Naive thymus-derived CD4-positive, alpha-beta T cell (primary cell): ENCODE measurements around the gene CDK5RAP2. TPM values are rescaled to one million over a fixed set of nuclear protein-coding genes. Genes with fewer than 3 reads are reported as not detected.
"Not testable (repeated sequence)": the region's sequence is repeated elsewhere in the genome, so short reads cannot be mapped to it uniquely, and the experiment has no call there.

ENCODE experiments used
- ATAC-seq: fragments of 150-1000 bp; cut with Tn5 transposase; 2 replicates; pipeline ENCODE4 v1.10.0; 2021; ENCODE audit warnings: mild to moderate bottlenecking, moderate library complexity
- CTCF ChIA-PET: fragments of 350-600 bp; sonication (Branson Sonifier 250); formaldehyde crosslinking; loops from one replicate; lab custom pipeline; 2021; ENCODE audit warnings: antibody characterized with exemption; lab: Charles Lee
- POLR2A ChIA-PET: fragments of 350-600 bp; sonication (Branson Sonifier 250); formaldehyde crosslinking; loops from one replicate; lab custom pipeline; 2021; ENCODE audit warnings: antibody characterized with exemption, inconsistent platforms; lab: Charles Lee
- DNase-seq, 9 donors: peaks; one replicate each; pipeline versions ENCODE4 v3.0.0 to v3.0.0-alpha.2; 2020 to 2022; ENCODE audit warnings: mixed read lengths in 1 of 9
- H3K27ac ChIP-seq: one replicate; pipeline ENCODE4 v1.7.0; 2013; ENCODE audit warnings: mild to moderate bottlenecking, low read depth, low read length, moderate library complexity
- H3K27me3 ChIP-seq, 2 donors: one replicate each; pipeline ENCODE4 v1.7.0; 2013; ENCODE audit warnings: low read length in 2 of 2, mild to moderate bottlenecking in 2 of 2, moderate library complexity in 2 of 2; ENCODE audit not compliant: control insufficient read depth in 2 of 2, insufficient read depth in 2 of 2
- H3K36me3 ChIP-seq, 3 experiments: 1 replicate in 2 of 3; 2 replicates in 1 of 3; pipeline ENCODE4 v1.7.0; 2013; ENCODE audit warnings: low read length in 3 of 3, mild to moderate bottlenecking in 3 of 3, moderate library complexity in 1 of 3; ENCODE audit not compliant: insufficient read depth in 3 of 3, control insufficient read depth in 2 of 3
- H3K4me1 ChIP-seq, 2 donors: one replicate each; pipeline ENCODE4 v1.7.0; 2013; ENCODE audit warnings: low read length in 2 of 2, mild to moderate bottlenecking in 2 of 2, moderate library complexity in 1 of 2; ENCODE audit not compliant: control insufficient read depth in 2 of 2, insufficient read depth in 2 of 2
- H3K4me3 ChIP-seq: 2 replicates; pipeline ENCODE4 v1.7.0; 2013; ENCODE audit warnings: mild to moderate bottlenecking, low read length
- H3K9me3 ChIP-seq, 3 experiments: 1 replicate in 2 of 3; 2 replicates in 1 of 3; pipeline ENCODE4 v1.7.0; 2013; ENCODE audit warnings: low read length in 3 of 3; ENCODE audit not compliant: control insufficient read depth in 2 of 3
- H3K27ac Mint-ChIP-seq, 9 donors: one replicate each; pipeline ENCODE4 v1.8.0; 2020 to 2022; ENCODE audit warnings: mixed read lengths in 9 of 9, mild to moderate bottlenecking in 8 of 9, moderate library complexity in 5 of 9, inconsistent platforms in 2 of 9
- H3K27me3 Mint-ChIP-seq, 5 donors: one replicate each; pipeline ENCODE4 v1.8.0; 2021 to 2022; ENCODE audit warnings: mixed read lengths in 5 of 5, mild to moderate bottlenecking in 1 of 5
- H3K36me3 Mint-ChIP-seq, 5 donors: one replicate each; pipeline ENCODE4 v1.8.0; 2020 to 2022; ENCODE audit warnings: mixed read lengths in 5 of 5, mild to moderate bottlenecking in 3 of 5, inconsistent platforms in 1 of 5
- H3K4me1 Mint-ChIP-seq, 7 donors: one replicate each; pipeline ENCODE4 v1.8.0; 2020 to 2022; ENCODE audit warnings: mixed read lengths in 7 of 7, mild to moderate bottlenecking in 3 of 7, inconsistent platforms in 1 of 7
- H3K4me3 Mint-ChIP-seq, 10 donors: one replicate each; pipeline ENCODE4 v1.8.0; 2020 to 2022; ENCODE audit warnings: mild to moderate bottlenecking in 10 of 10, mixed read lengths in 10 of 10, moderate library complexity in 6 of 10, inconsistent platforms in 2 of 10
- H3K9me3 Mint-ChIP-seq, 11 donors: one replicate each; pipeline ENCODE4 v1.8.0; 2020 to 2022; ENCODE audit warnings: mixed read lengths in 11 of 11, mild to moderate bottlenecking in 4 of 11, inconsistent platforms in 1 of 11, moderate library complexity in 1 of 11
- intact Hi-C, 2 donors: fragments of 100-400 bp; cut with micrococcal nuclease; formaldehyde crosslinking; loops; one replicate each; pipeline ENCODE4 v1.15.1; 2023
- polyA plus RNA-seq, 2 donors: library from polyadenylated mRNA; unstranded; fragments of 300-500 nt; fragmentation: Illumina TruSeq; gene quantifications; one replicate each; pipeline ENCODE4 v1.2.3, GENCODE V29; 2021
- total RNA-seq, 6 experiments: library from RNA in 5 of 6; stranded (reverse) in 5 of 6; gene quantifications; 1 replicate in 5 of 6; 2 replicates in 1 of 6; pipeline ENCODE4 v1.2.3 and lab custom pipeline; 2021 to 2026

CDK5RAP2 gene
- total and polyA plus RNA-seq, 7 experiments from 2014 or later = 23.7 to 98.1 (median 66.7) TPM

DNA sequence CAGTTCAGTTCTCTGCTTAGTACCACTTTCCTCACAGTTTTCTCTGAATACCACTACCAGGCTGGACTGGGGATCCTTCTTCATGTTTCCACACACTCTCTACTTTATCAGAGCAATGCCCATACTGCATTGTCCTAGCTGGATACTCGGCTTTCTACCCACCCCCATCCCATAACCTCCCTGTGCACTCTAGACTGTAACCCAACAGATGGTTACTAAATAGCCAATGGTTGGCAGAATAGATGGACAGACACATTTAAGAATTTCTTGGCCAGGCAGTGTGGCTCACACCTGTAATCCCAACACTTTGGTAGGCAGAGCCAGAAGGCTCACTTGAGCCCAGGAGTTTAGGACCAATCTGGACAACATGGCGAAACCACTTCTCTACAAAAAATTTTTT lies 22.8 kb downstream of the CDK5RAP2 start:
- H3K36me3 Mint-ChIP-seq = peaks cover 9 to 49% (median 26%) of the 10 kb centered on the region in 5 donors
- Histone ChIP-seq H3K27me3 (no peaks in the 10 kb centered on the region), H3K4me3 (no peak overlapping the region), H3K36me3 (peaks cover 0 to 47% (median 0%) of the 10 kb centered on the region in 3 experiments), H3K4me1 (no peaks in the 10 kb centered on the region), H3K27ac (no peak overlapping the region), H3K9me3 (no peaks in the 10 kb centered on the region)
- H3K9me3 Mint-ChIP-seq = peaks cover 0 to 3% (median 0%) of the 10 kb centered on the region in 11 donors
- no peak for ATAC-seq
- DNase-seq = no peak
- POLR2A ChIA-PET = interaction anchor here (0.6 kb wide), 2 partner anchors 51 to 605 kb away, joined by 3 to 4 read pairs; no protein-coding TSS in a partner anchor
- H3K4me3 Mint-ChIP-seq = no peak overlapping the region
- CTCF ChIA-PET = no interaction called here
- no peak overlapping the region for H3K27ac Mint-ChIP-seq
- H3K27me3 Mint-ChIP-seq = no peaks in the 10 kb centered on the region
- peaks cover 0 to 19% (median 12%) of the 10 kb centered on the region in 7 donors for H3K4me1 Mint-ChIP-seq
- intact Hi-C loops = no loop called here

- H3K27ac Mint-ChIP-seq = no peak overlapping the region
- intact Hi-C loops = no loop called here
Measured at GRCh38 chr9:120556775-120557174, 23.2 kb downstream of the CDK5RAP2 start.

GRCh38 chr9:120555839-120556238 lies 24.1 kb downstream of the CDK5RAP2 start:
- H3K4me3 Mint-ChIP-seq = no peak overlapping the region
- H3K27ac Mint-ChIP-seq = no peak overlapping the region
- no peaks in the 10 kb centered on the region for H3K27me3 ChIP-seq
- H3K9me3 ChIP-seq = no peaks in the 10 kb centered on the region
- intact Hi-C loops = no loop called here
- no peak overlapping the region for H3K4me3 ChIP-seq
- no peaks in the 10 kb centered on the region for H3K27me3 Mint-ChIP-seq
- no peak overlapping the region for H3K27ac ChIP-seq
- peaks cover 0 to 25% (median 10%) of the 10 kb centered on the region in 7 donors for H3K4me1 Mint-ChIP-seq
- ATAC-seq (peak; percentile 52), DNase-seq (no peak)
- H3K4me1 ChIP-seq = no peaks in the 10 kb centered on the region
- H3K36me3 Mint-ChIP-seq = peaks cover 9 to 55% (median 34%) of the 10 kb centered on the region in 5 donors
- peaks cover 0 to 3% (median 0%) of the 10 kb centered on the region in 11 donors for H3K9me3 Mint-ChIP-seq
- peaks cover 0 to 35% (median under 1%) of the 10 kb centered on the region in 3 experiments for H3K36me3 ChIP-seq
- ChIA-PET POLR2A (no interaction called here), CTCF (interaction anchor here (0.6 kb wide), 1 partner anchor 1501 kb away, joined by 3 read pairs; no protein-coding TSS in a partner anchor)

More at GRCh38 chr9:120556775-120557174, 23.2 kb downstream of the CDK5RAP2 start:
- Mint-ChIP-seq H3K9me3 (peaks cover 0 to 3% (median 0%) of the 10 kb centered on the region in 11 donors), H3K27me3 (no peaks in the 10 kb centered on the region), H3K36me3 (peaks cover 9 to 46% (median 26%) of the 10 kb centered on the region in 5 donors), H3K4me1 (peaks cover 0 to 16% (median 8%) of the 10 kb centered on the region in 7 donors), H3K4me3 (no peak overlapping the region)
- H3K9me3 ChIP-seq = no peaks in the 10 kb centered on the region
- no peak overlapping the region for H3K27ac ChIP-seq
- ATAC-seq (no peak), DNase-seq (no peak)
- peaks cover 0 to 43% (median 0%) of the 10 kb centered on the region in 3 experiments for H3K36me3 ChIP-seq
- CTCF ChIA-PET = no interaction called here
- no peaks in the 10 kb centered on the region for H3K4me1 ChIP-seq
- no peaks in the 10 kb centered on the region for H3K27me3 ChIP-seq
- H3K4me3 ChIP-seq = no peak overlapping the region
- POLR2A ChIA-PET = no interaction called here

GRCh38 chr9:120552210-120552704 lies 27.7 kb downstream of the CDK5RAP2 start:
- Mint-ChIP-seq H3K4me1 (peaks cover 0 to 16% (median 6%) of the 10 kb centered on the region in 7 donors), H3K36me3 (peaks cover 4 to 65% (median 28%) of the 10 kb centered on the region in 5 donors)
- H3K4me3 ChIP-seq, DNase-seq, intact Hi-C loops, H3K9me3 ChIP-seq, H3K4me1 ChIP-seq, H3K27me3 ChIP-seq, POLR2A ChIA-PET, H3K27ac Mint-ChIP-seq, H3K27me3 Mint-ChIP-seq, ATAC-seq, H3K27ac ChIP-seq, H3K4me3 Mint-ChIP-seq, H3K9me3 Mint-ChIP-seq: not testable (repeated sequence)
- H3K36me3 ChIP-seq = peaks cover 0 to 58% (median 15%) of the 10 kb centered on the region in 3 experiments
- CTCF ChIA-PET = interaction anchor here (0.6 kb wide), 1 partner anchor 149 kb away, joined by 3 read pairs; no protein-coding TSS in a partner anchor

DNA sequence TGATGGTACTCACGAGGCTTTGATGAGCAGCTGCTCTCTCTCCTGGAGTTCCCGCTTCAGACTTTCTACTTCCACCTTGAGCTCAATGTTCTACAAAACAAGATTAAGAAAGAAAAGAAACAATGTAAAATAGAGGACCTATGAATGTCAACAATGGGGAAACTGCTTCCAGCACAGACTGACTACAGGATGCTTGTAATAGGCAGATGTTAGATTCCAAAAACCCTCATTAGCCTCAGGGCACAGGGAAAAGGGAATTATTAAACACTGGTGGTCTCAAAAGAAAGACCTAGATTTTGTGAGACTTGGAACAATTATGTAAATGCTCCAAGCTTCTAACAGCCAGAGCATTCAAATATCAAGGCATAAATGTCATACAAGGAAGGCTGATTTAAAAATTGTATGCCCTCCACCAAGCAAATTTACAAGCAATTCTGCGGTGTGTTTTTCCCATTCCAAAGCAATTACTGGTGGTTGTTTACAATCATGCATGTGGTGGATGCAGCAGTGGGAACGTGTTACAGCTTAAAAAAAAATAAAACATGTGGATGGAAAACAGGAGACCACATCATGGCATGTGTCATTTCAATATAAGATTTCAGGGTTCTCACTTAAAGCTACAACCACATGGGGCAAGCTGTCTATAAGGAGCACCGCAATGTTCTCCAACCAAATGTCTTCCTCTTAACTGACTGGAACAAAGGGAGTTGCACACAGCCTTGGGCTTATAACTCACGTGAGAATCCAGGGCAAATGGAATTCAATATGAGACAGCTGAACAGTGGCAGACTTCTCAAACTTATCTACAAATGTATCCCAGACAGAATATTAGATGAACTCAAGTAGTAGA lies 34.0 kb downstream of the CDK5RAP2 start:
- ChIA-PET POLR2A (no interaction called here), CTCF (no interaction called here)
- no peak for ATAC-seq
- H3K4me1 ChIP-seq = no peaks in the 10 kb centered on the region
- Mint-ChIP-seq H3K4me1 (peaks cover 0 to 9% (median 0%) of the 10 kb centered on the region in 7 donors), H3K27me3 (no peaks in the 10 kb centered on the region), H3K36me3 (peaks cover 3 to 68% (median 34%) of the 10 kb centered on the region in 5 donors), H3K4me3 (no peak overlapping the region), H3K27ac (no peak overlapping the region), H3K9me3 (peaks cover 0 to 2% (median 0%) of the 10 kb centered on the region in 11 donors)
- no peak for DNase-seq
- peaks cover 0 to 80% (median 28%) of the 10 kb centered on the region in 3 experiments for H3K36me3 ChIP-seq
- no peak overlapping the region for H3K4me3 ChIP-seq
- intact Hi-C loops = no loop called here
- no peaks in the 10 kb centered on the region for H3K27me3 ChIP-seq
- no peak overlapping the region for H3K27ac ChIP-seq
- H3K9me3 ChIP-seq = no peaks in the 10 kb centered on the region

DNA sequence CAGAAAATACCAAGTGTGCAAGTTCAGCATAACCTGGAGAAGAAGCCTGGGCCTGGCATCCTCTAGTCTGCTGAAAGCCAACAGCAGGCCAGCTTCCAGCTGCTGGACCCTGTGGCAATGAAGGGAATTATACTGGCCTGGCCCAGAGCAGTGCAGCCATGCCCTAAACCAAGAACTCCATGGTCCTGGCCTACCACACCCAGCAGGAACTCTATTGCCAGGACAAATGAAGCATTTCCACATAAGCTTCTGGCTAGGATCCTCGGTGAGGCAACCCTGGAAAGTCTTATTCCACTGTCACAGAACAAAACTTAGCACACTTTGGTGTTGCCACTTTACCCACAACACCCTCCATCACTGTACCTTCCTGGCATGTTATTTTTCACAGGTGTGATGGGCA lies 35.5 kb downstream of the CDK5RAP2 start:
- peaks cover 0 to 80% (median 17%) of the 10 kb centered on the region in 3 experiments for H3K36me3 ChIP-seq

More for the DNA sequence above, 35.5 kb downstream of the CDK5RAP2 start:
- peaks cover 3 to 71% (median 39%) of the 10 kb centered on the region in 5 donors for H3K36me3 Mint-ChIP-seq
- intact Hi-C loops = no loop called here
- DNase-seq (no peak), ATAC-seq (no peak)
- peaks cover 0 to 2% (median 0%) of the 10 kb centered on the region in 11 donors for H3K9me3 Mint-ChIP-seq
- H3K27ac ChIP-seq = no peak overlapping the region
- H3K9me3 ChIP-seq = no peaks in the 10 kb centered on the region
- no peaks in the 10 kb centered on the region for H3K4me1 ChIP-seq
- peak overlapping the region in 1 of 9 donors; percentile 14 for H3K27ac Mint-ChIP-seq
- H3K4me1 Mint-ChIP-seq = peaks cover 0 to 13% (median 0%) of the 10 kb centered on the region in 7 donors
- H3K27me3 Mint-ChIP-seq = no peaks in the 10 kb centered on the region
- no peaks in the 10 kb centered on the region for H3K27me3 ChIP-seq
- no peak overlapping the region for H3K4me3 ChIP-seq
- H3K4me3 Mint-ChIP-seq = no peak overlapping the region
- ChIA-PET CTCF (interaction anchor here (0.5 to 1.3 kb wide), 2 partner anchors 12 to 19 kb away, joined by 3 read pairs; no protein-coding TSS in a partner anchor), POLR2A (no interaction called here)
